Coronary artery (tissue), 2 donors: ENCODE results near the gene SLC35E3.
"Not testable (repeated sequence)": the region's sequence is repeated elsewhere in the genome, so short reads cannot be mapped to it uniquely, and the experiment has no call there.

Source experiments
- DNase-seq: peaks from one replicate; pipeline ENCODE4 v3.0.0-alpha.2; 2017; ENCODE audit warnings: low spot score
- H3K27ac ChIP-seq, 2 donors: fragments of 200-600 bp; sonication (generic); one replicate each; pipeline ENCODE4 v1.5.1; 2016 to 2019
- H3K4me3 ChIP-seq: fragments of 200-600 bp; sonication (generic); 2 replicates; pipeline ENCODE4 v1.5.1; 2016; ENCODE audit warnings: mild to moderate bottlenecking, moderate library complexity
- CTCF ChIP-seq: fragments of 200-600 bp; sonication (generic); IDR thresholded peaks from one replicate; pipeline ENCODE4 v1.5.1; 2019; ENCODE audit warnings: antibody characterized with exemption

SLC35E3 gene

GRCh38 chr12:68792952-68793351 lies 47.0 kb downstream of the SLC35E3 start:
- Histone ChIP-seq H3K27ac (no peak overlapping the region), H3K4me3 (no peak overlapping the region)
- no peak for TF ChIP-seq CTCF
- no peak for DNase-seq

- Histone ChIP-seq H3K27ac (no peak overlapping the region), H3K4me3 (no peak overlapping the region)
- no peak for DNase-seq
- TF ChIP-seq CTCF = no peak
Observed at GRCh38 chr12:68793436-68793835, 47.5 kb downstream of the SLC35E3 start.

GRCh38 chr12:68793975-68794652 lies 48.1 kb downstream of the SLC35E3 start:
- Histone ChIP-seq H3K27ac (no peak overlapping the region), H3K4me3 (no peak overlapping the region)
- TF ChIP-seq CTCF = no peak
- DNase-seq = no peak

GRCh38 chr12:68794653-68795251 lies 48.8 kb downstream of the SLC35E3 start:
- DNase-seq = no peak
- no peak overlapping the region for H3K4me3 ChIP-seq
- no peak for TF ChIP-seq CTCF
- H3K27ac ChIP-seq = no peak overlapping the region

- no peak for DNase-seq
Observed at GRCh38 chr12:68796399-68796798, 50.4 kb downstream of the SLC35E3 start.

GRCh38 chr12:68798882-68799234 lies 52.9 kb downstream of the SLC35E3 start:
- Histone ChIP-seq H3K4me3 (no peak overlapping the region), H3K27ac (no peak overlapping the region)
- TF ChIP-seq CTCF = no peak
- no peak for DNase-seq

More at GRCh38 chr12:68796399-68796798, 50.4 kb downstream of the SLC35E3 start:
- no peak for TF ChIP-seq CTCF
- Histone ChIP-seq H3K27ac (no peak overlapping the region), H3K4me3 (no peak overlapping the region)

GRCh38 chr12:68800294-68800693 lies 54.3 kb downstream of the SLC35E3 start:
- TF ChIP-seq CTCF = no peak
- Histone ChIP-seq H3K4me3 (no peak overlapping the region), H3K27ac (no peak overlapping the region)
- DNase-seq = no peak

GRCh38 chr12:68801124-68801523 lies 55.1 kb downstream of the SLC35E3 start:
- H3K27ac ChIP-seq, DNase-seq, H3K4me3 ChIP-seq: not testable (repeated sequence)

GRCh38 chr12:68802372-68802745 lies 56.4 kb downstream of the SLC35E3 start:
- DNase-seq, H3K27ac ChIP-seq, H3K4me3 ChIP-seq: not testable (repeated sequence)

GRCh38 chr12:68802911-68803651 lies 57.1 kb downstream of the SLC35E3 start:
- H3K27ac ChIP-seq, DNase-seq, H3K4me3 ChIP-seq: not testable (repeated sequence)
